ENCODE measurements around the gene ASPG.

GRCh38 chr14:104073764-104074163 is 11.7 kb upstream of the ASPG start:
- TF ChIP-seq CTCF (conservative IDR thresholded peaks at IDR 0.05 in 1 of 2, IDR thresholded peaks at IDR 0.05 in 1 of 2; ENCODE audit: low read depth in 1 of 2, low read length in 2 of 2), result no peak
- no peak for TF ChIP-seq EZH2 (IDR thresholded peaks at IDR 0.05; ENCODE audit: low read length, missing control alignments)
